ENCODE data around the gene MARCHF2. TPM values are rescaled to one million over a fixed set of nuclear protein-coding genes. Genes with fewer than 3 reads are reported as not detected.
"Not testable (repeated sequence)": the region's sequence is repeated elsewhere in the genome, so short reads cannot be mapped to it uniquely, and the experiment has no call there.

The MARCHF2 gene
- total RNA-seq, 1 experiment from 2014 or later, result 47.5 TPM

- in situ Hi-C loops (cut with HindIII; ENCODE audit: low pct_unique_long_range_greater_than_20kb, low sequenced_read_pairs); DNase-seq (ENCODE audit: low read depth): not testable (repeated sequence)
These were observed 27.5 kb upstream of the MARCHF2 start for GRCh38 chr19:8385566-8385965.

- in situ Hi-C loops (cut with HindIII; ENCODE audit: low pct_unique_long_range_greater_than_20kb, low sequenced_read_pairs); DNase-seq (ENCODE audit: low read depth): not testable (repeated sequence)
These were observed 26.7 kb upstream of the MARCHF2 start for GRCh38 chr19:8386419-8386818.

- DNase-seq (ENCODE audit: low read depth), result no peak
- in situ Hi-C loops (cut with HindIII; ENCODE audit: low pct_unique_long_range_greater_than_20kb, low sequenced_read_pairs), result no loop called here
These were observed 26.1 kb upstream of the MARCHF2 start for GRCh38 chr19:8386990-8387389.

DNA sequence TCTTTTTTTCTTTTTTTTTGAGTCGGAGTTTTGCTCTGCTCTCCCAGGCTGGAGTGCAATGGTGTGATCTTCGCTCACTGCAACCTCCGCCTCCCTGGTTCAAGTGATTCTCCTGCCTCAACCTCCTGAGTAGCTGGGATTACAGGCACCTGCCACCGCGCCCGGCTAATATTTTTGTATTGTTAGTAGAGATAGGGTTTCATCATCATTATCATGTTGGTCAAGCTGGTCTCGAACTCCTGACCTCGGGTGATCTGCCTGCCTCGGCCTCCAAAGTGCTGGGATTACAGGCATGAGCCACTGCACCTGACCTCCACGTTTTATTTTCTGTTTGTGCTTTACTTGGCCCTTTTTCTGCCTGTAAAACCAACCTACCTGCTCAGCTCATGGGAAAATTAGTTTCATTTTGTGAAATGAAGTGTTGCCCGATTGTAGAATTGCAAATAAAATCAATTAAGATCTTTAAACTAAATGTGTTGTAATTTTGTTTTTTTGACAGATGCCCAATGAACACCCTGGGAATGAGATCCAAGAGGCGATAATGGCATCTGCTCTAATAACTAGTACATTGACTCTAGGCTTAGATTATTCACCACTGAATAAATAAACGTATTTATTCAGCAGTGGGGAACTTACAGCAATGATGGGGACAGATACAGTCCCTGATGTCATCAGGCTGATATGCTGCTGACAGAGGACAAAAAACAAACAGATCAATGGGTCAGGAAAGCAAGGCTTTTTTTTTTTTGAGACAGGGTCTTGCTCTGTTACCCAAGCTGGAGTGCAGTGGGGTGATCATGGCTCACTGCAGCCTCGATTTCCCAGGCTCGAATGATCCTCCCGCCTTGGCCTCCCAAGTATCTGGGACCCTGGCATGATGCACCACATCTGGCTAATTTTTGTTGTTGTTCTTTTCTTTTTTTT is 25.2 kb upstream of the MARCHF2 start:
- in situ Hi-C loops (cut with HindIII; ENCODE audit: low pct_unique_long_range_greater_than_20kb, low sequenced_read_pairs), result no loop called here
- peak; percentile 63 for DNase-seq (ENCODE audit: low read depth)

- DNase-seq (ENCODE audit: low read depth), result no peak
- in situ Hi-C loops (cut with HindIII; ENCODE audit: low pct_unique_long_range_greater_than_20kb, low sequenced_read_pairs), result no loop called here
These were observed 24.5 kb upstream of the MARCHF2 start for GRCh38 chr19:8388612-8388958.

DNA sequence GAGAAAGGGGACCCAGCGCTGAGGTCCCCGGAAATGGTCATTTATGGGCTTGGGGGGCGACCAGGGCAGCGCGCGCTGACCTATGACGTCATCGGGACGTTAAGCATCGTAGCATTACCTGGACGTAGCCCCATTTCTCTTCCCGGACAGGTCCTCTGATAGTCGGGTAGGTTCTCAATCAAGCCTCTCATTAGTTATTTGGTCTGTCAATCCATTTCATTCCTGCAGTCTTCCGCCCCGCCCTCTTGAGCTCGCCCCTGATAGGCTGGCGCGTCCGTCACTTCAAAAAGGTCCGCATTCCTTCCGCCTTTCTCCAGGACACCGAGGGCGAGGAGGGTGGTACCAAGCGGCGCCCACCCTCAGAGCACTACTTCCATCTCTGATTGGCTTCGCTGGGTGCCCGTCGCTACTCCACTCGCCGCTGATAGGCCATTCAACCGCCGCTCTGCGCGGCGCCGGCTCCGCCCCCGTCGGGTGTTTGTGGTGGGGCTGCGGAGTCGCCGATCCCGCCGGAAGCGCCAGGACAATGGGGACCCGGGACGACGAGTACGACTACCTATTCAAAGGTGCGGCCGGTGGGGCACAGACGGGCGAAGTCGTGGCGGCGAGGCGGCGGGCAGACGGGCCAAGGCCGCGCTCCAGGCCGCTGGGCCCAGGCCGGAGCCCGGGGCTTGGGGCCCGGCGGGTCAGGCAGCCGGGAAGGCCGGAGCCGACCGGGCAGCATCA is 23.1 kb upstream of the MARCHF2 start, which contains the start of gene RAB11B:
TSS of gene RAB11B (plus strand) at position 470 of the 726 bp plus-strand sequence. CDS start at position 527, 57 bp downstream.
- in situ Hi-C loops (cut with HindIII; ENCODE audit: low pct_unique_long_range_greater_than_20kb, low sequenced_read_pairs), result no loop called here
- peak; percentile 99 for DNase-seq (ENCODE audit: low read depth)

GRCh38 chr19:8390617-8390981 is 22.5 kb upstream of the MARCHF2 start:
- in situ Hi-C loops (cut with HindIII; ENCODE audit: low pct_unique_long_range_greater_than_20kb, low sequenced_read_pairs), result no loop called here
- DNase-seq (ENCODE audit: low read depth), result peak; percentile 51

DNA sequence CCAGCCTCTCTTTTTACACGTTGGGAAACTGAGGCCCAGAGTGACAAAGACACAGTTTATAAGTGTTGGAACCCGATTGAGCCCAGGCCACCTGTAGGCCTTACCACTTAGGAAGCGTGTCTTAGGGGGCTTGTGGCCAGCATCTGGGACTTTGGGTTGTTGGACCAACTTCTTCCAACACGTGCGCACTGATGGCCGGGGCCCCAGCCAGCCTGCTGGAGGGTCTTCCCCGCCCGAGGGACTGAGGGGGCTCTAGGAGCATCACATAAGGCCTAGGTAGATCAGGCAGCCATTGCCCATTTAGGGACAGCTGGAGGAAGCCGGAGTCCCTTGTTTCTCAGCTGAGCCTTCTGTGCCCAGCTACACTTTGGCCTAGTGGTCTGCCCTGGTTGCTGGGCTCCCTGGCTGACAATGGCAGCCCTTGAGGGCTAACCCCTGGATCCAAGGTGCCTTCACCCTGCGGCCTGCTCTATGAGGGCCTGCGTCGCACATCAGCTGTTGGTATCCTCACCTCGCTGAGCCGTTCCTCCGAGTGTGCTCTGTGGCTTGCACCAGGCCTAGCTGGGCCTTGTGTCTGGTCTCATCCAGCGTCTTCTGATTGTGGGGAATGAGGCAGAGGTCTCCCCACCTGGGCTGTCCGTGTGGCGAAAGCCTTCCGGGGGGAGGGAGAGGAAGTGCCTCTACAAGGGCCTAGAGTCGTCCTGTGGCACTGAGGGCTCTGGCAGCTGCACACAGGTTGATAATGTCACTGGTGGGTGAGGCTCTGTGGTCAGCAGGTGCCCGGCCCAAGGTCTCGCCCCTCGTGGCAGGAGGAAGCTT is 21.7 kb upstream of the MARCHF2 start:
- no peak for DNase-seq (ENCODE audit: low read depth)
- in situ Hi-C loops (cut with HindIII; ENCODE audit: low pct_unique_long_range_greater_than_20kb, low sequenced_read_pairs), result no loop called here

GRCh38 chr19:8392017-8392591 is 21.0 kb upstream of the MARCHF2 start:
- in situ Hi-C loops (cut with HindIII; ENCODE audit: low pct_unique_long_range_greater_than_20kb, low sequenced_read_pairs), result no loop called here
- no peak for DNase-seq (ENCODE audit: low read depth)

GRCh38 chr19:8393192-8393870 is 19.8 kb upstream of the MARCHF2 start:
- in situ Hi-C loops (cut with HindIII; ENCODE audit: low pct_unique_long_range_greater_than_20kb, low sequenced_read_pairs), result no loop called here
- DNase-seq (ENCODE audit: low read depth), result no peak

DNA sequence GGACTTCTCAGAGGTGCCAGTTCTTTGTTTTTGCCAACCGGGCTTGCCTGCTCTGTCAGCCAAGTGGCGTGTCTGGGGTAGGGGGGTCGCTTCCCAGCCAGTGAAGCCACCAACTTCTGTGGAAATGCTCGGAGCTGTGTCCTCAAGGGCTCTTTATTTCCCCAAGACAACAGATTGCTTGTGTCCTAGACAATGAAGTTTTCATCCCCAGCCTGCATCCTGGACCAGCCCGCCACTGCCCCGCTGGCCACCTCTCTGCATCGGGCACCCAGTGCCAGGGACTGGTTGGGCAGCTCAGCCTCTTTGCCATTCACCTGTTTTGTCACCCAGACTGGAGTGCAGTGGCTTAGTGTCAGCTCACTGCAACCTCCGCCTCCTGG is 19.2 kb upstream of the MARCHF2 start:
- DNase-seq (ENCODE audit: low read depth), result no peak
- in situ Hi-C loops (cut with HindIII; ENCODE audit: low pct_unique_long_range_greater_than_20kb, low sequenced_read_pairs), result no loop called here

DNA sequence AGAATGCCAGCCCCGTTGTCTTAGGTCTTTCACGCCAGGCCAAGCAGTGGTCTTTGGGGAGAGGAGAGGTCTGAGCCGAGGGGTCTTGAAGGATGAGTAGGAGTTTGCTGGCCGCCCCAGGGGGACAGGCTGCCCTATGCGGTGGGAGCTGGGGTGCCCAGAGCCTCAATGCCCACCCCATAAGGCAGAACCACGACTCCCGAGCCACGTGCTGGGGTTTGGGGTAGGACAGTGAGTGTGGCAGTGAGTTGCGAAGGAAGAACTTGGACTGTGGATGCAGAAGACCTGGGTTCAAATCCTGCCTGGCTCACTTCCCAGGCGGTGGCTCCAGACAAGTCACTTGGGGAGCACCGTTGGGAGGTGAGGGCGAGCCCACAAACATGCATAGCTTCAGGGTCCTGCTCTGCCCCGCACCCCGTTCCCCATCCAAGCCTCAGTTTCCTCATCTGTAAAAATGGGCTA is 17.5 kb upstream of the MARCHF2 start:
- no peak for DNase-seq (ENCODE audit: low read depth)

DNA sequence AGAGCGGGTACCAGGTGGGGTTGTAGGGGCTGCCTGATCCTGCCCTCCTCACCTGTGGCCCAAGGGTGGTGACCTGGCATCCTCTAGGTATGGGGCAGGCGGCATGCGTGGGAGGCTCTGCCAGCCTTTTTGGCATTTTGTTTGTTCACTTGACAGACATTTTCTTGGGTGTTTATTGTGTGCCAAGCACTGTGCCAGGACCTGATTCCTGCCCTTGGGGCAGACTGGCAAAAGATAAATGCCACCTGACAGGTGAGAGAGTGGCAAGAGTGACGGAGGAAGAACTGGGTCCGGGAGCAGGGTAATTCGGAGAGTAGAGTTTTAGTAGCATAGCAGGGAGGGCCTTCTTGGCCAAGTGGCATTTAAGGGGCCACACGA is 16.9 kb upstream of the MARCHF2 start:
- in situ Hi-C loops (cut with HindIII; ENCODE audit: low pct_unique_long_range_greater_than_20kb, low sequenced_read_pairs), result no loop called here
- DNase-seq (ENCODE audit: low read depth), result no peak

More for the DNA sequence above, 17.5 kb upstream of the MARCHF2 start:
- in situ Hi-C loops (cut with HindIII; ENCODE audit: low pct_unique_long_range_greater_than_20kb, low sequenced_read_pairs), result no loop called here

DNA sequence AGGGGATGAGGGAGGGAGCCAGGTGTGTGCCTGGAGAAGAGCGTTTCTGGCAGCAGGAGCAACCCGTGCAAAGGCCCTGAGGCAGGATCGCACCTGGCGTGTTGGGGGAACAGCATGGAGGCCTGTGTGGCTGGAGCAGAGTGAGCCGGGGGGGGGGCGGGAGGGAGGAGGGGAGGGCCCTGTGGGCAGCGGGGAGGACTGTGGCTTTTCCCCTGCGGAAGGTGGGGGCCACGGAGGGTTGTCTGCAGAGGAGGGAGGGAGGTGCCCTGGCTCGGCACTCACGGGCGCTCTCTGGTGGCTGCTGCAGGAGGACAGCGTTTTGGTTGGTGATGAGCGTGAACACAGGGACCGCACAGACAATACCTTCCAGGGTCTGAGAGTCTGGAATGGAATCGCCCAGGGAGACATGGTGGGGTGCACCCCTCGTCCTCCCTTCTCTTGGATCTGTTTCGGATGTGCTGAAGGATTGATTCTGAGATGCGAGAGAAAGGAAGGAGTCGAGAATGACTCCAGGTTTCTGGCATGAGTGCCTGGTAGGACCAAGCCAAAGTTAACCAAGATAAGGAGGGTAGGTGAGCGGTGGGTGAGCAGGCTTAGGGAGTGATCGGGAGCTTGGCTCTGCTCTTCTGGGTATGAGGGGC is 16.4 kb upstream of the MARCHF2 start:
- in situ Hi-C loops (cut with HindIII; ENCODE audit: low pct_unique_long_range_greater_than_20kb, low sequenced_read_pairs), result no loop called here
- no peak for DNase-seq (ENCODE audit: low read depth)

DNA sequence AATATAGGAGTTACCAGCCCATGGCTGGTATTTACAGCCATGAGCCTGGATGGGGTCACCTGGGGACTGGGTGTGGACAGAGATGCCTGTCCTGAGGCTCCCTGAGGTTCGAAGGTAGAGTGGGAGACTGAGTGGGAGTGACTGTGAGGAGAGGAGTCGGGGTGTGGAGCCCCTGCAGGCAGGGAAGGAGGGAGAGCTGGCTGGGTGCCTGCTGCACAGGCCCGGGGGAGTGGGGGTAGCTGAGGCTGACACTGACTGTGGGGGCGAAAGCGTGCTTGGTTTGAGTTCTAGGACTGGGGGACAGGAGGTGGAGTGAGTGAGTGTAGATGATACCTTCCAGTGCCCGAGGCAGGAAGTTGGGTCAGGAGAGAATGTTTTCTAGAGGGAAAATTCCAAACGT is 15.8 kb upstream of the MARCHF2 start:
- DNase-seq (ENCODE audit: low read depth), result no peak
- in situ Hi-C loops (cut with HindIII; ENCODE audit: low pct_unique_long_range_greater_than_20kb, low sequenced_read_pairs), result no loop called here

GRCh38 chr19:8397746-8398310 is 15.3 kb upstream of the MARCHF2 start:
- no peak for DNase-seq (ENCODE audit: low read depth)
- in situ Hi-C loops (cut with HindIII; ENCODE audit: low pct_unique_long_range_greater_than_20kb, low sequenced_read_pairs), result no loop called here

GRCh38 chr19:8398311-8398771 is 14.8 kb upstream of the MARCHF2 start:
- DNase-seq (ENCODE audit: low read depth), result peak; percentile 67
- in situ Hi-C loops (cut with HindIII; ENCODE audit: low pct_unique_long_range_greater_than_20kb, low sequenced_read_pairs), result no loop called here

All from Caki2 (cell line).